BJ (cell line): ENCODE data around the gene TRAK1. TPM values are rescaled to one million over a fixed set of nuclear protein-coding genes. Genes with fewer than 3 reads are reported as not detected.

Experiments used
- CTCF ChIA-PET: fragments of 350-600 bp; formaldehyde crosslinking; extraction: SDS; loops from one replicate; lab custom pipeline; 2021; ENCODE audit warnings: antibody characterized with exemption, inconsistent platforms; lab: Yijun Ruan, JAX
- POLR2A ChIA-PET: fragments of 300-600 bp; sonication (Branson Sonifier 250); formaldehyde crosslinking; extraction: SDS; loops from one replicate; lab custom pipeline; 2021; ENCODE audit warnings: antibody characterized with exemption; lab: Charles Lee
- DNase-seq: peaks from one replicate; pipeline ENCODE4 v3.0.0-alpha.2; 2011; ENCODE audit warnings: low read depth
- H3K27me3 ChIP-seq: 2 replicates; pipeline ENCODE4 v1.6.0; 2011; ENCODE audit warnings: low read length; ENCODE audit not compliant: control insufficient read depth, insufficient read depth
- H3K36me3 ChIP-seq: 2 replicates; pipeline ENCODE4 v1.5.1; 2011; ENCODE audit warnings: low read length; ENCODE audit not compliant: control insufficient read depth, insufficient read depth
- H3K4me3 ChIP-seq: 2 replicates; pipeline ENCODE4 v1.5.1; 2011; ENCODE audit warnings: low read depth, mild to moderate bottlenecking, control low read depth, low read length
- CTCF ChIP-seq: IDR thresholded peaks from 2 replicates; pipeline ENCODE4 v1.5.1; 2011; ENCODE audit warnings: low read depth, mild to moderate bottlenecking, control low read depth, inconsistent platforms, low read length, moderate library complexity; ENCODE audit not compliant: insufficient read depth
- polyA plus RNA-seq: library from polyadenylated mRNA; depleted of rRNA; stranded (reverse); fragments of >200 nt; gene quantifications from 2 replicates; pipeline ENCODE4 v1.2.3, GENCODE V29; 2011

Gene TRAK1
- polyA plus RNA-seq, 1 experiment, result 36.3 TPM

DNA sequence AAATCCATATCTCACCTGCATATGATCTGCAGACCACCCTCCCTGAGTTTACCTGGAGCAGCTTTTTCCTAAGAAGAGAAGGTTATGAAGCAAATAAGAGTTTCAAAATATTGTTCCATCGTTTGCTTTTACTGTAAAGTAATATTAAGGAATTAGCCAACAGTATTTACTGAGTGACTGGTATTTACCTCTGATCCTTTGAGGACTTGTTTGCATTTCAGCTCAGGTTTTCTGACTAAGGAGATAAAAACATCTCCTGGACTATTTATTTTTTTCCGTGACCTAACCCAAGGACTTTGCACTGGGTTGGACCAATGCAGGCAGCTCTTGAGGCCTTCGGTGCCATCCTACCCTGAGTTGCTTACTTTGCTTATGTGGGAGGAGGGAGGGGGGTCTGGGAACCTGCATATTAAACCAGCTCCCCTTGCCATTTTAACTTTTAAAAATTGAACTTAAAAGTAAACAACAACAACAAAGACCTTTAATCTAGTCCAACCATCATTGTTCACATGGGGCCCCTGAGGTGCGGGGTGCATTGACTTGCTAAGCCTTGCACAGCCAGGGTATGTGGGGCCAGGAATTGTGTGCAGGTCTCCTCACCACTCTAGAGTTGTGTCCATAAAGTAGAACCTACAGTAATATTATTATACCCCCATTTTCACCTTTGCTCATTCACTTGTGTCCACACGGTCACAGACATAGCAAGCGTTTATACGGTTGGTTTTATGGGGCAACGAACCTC is 39.3 kb downstream of the TRAK1 start:
- no peak overlapping the region for H3K4me3 ChIP-seq
- H3K36me3 ChIP-seq, result peaks cover under 1% of the 10 kb centered on the region; the same call in 1 of the 2 replicates
- DNase-seq, result no peak
- H3K27me3 ChIP-seq, result no peaks in the 10 kb centered on the region
- CTCF ChIA-PET, result interaction anchor here (0.6 to 3.9 kb wide), 2 partner anchors 31 to 60 kb away, joined by 5 to 16 read pairs; no protein-coding TSS in a partner anchor
- POLR2A ChIA-PET, result no interaction called here
- no peak for TF ChIP-seq CTCF

DNA sequence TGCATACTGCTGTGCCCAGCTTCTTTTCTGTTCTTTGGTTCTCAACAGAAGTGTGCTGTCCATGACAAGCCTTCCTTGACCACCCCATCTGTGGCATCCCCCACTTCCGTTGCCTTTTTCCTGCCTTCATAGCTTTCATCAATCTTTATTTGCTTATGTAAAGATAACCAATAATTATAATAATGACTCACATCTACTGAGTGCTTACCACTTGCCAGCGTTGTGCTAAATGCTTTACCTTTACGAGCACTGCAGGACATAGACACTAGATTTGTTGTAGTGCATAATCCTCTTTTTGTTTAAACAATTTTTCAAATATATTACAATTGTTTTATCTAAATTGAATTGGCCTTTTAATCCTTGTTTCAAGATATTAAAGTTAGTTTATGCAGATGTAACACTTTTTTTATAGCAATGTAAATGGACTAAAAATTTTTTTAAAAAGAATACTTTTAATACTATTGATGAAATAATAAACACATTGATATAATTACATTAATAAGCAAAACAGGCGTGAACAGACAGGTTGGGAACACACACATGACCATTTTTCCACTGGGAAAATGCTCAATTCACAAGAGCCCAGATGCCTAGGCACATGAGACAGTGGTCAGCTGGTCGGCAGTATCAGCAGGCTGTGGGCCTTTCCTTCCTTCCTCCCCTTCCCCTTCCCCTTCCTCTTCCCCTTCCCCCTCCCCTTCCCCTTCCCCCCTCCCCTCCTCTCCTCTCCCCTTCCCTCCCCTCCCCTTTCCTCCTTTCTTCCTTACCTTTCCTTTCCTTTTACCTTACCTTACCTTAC is 42.5 kb downstream of the TRAK1 start:
- ChIA-PET POLR2A (no interaction called here), CTCF (interaction anchor here (0.6 kb wide), 1 partner anchor 58 kb away, joined by 3 read pairs; no protein-coding TSS in a partner anchor)
- Histone ChIP-seq H3K4me3 (no peak overlapping the region), H3K27me3 (no peaks in the 10 kb centered on the region), H3K36me3 (no peaks in the 10 kb centered on the region; the same call in 1 of the 2 replicates)
- no peak for TF ChIP-seq CTCF
- DNase-seq, result no peak

- Histone ChIP-seq H3K4me3 (no peak overlapping the region), H3K36me3 (peaks cover 2% of the 10 kb centered on the region; the same call in 1 of the 2 replicates), H3K27me3 (no peaks in the 10 kb centered on the region)
- ChIA-PET CTCF (interaction anchor here (1.3 kb wide), 1 partner anchor 18 kb away, joined by 3 read pairs; no protein-coding TSS in a partner anchor), POLR2A (no interaction called here)
- TF ChIP-seq CTCF, result no peak
- DNase-seq, result no peak
Observed at GRCh38 chr3:42134867-42135464, 43.8 kb downstream of the TRAK1 start.

DNA sequence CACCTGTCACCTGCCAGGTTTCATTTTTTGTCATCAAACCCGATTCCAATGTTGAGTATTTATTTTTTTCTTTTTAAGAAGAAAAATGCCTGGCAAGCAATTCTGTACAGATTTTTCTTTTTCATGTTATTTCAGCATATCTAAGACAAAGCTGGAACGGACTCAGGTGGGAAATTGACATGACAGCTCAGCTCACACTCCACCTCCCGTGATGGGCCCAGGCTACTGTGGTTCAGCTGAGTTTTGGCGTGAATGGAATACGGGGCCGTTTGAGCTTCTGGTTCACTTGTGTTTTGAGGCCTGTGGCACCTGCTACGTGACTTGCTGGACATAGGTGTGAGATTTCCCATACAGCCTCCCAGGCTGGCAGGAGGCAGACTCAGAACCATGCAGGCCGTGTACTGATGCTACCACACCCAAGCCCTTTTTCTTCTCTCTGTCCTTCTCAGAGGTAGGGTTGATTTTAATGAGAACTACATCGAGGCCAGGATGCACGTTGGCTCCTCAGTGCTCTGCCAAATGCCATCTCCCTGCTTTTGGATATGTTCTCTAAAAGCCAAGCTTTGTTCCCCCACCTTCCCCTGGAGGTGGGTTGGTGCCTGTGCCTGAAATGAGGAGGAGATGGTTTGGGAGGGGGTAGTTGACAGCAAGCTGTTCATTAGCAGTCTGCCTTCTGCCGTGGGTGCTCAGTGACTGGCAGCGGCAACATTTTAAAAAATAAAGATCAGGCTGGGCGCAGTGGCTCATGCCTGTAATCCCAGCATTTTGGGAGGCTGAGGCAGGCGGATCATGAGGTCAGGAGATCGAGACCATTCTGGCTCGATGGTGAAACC is 48.7 kb downstream of the TRAK1 start:
- ChIA-PET POLR2A (no interaction called here), CTCF (interaction anchor here (0.7 kb wide), 1 partner anchor 39 kb away, joined by 3 read pairs; no protein-coding TSS in a partner anchor)
- TF ChIP-seq CTCF, result no peak
- Histone ChIP-seq H3K36me3 (peaks cover 3% of the 10 kb centered on the region; the same call in 1 of the 2 replicates), H3K4me3 (no peak overlapping the region), H3K27me3 (no peaks in the 10 kb centered on the region)
- no peak for DNase-seq
